Activated CD4-positive, alpha-beta T cell treated with anti-CD3 and anti-CD28 coated beads, Interleukin-2, Interleukin-4, amounts not matched to agents 100 ng/mL and 50 ng/mL, durations not matched to agents 16 hours and 8 hours (primary cell): ENCODE measurements around the gene EFNA5.

ENCODE experiments used
- DNase-seq: peaks from one replicate; pipeline ENCODE4 v3.0.0-alpha.2; 2020; ENCODE audit warnings: low spot score

The EFNA5 gene

DNA sequence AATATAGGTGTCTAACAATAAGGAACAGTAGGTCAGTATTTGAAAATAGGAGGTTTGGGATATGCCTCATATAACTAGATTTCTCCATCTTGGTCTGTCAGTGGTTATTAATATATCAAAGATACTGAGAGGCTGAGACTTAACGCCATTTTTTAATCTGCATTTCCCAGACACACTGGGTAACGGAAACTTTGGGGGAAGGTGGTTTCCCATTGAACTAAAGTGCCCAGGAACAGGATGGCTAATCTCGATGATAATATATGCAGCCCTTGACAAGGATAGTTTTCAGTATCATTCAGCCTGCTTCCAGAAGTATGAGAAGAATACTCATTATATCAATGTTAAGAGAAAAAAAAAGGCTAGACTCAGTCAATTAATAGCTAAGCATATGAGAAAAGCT, 30.7 kb downstream of the EFNA5 start:
- no peak for DNase-seq

DNA sequence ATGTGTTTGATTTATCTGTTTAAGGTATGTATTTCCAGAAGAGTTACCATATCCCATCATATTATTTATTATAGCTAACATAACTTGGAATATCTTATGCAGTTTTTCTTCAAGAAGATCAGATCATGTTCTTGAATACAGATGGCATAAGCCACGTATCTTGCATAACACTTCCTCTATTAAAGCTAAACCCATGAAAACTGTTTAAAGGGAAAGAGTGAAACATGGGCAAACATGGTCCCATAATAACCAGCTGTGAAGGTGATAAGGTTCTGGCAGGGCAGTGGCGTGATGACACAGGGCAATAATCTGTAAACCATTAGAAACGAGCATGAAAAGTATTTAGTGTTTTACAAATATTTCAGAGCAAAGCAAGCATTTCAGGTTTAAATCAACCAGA, 34.2 kb downstream of the EFNA5 start:
- no peak for DNase-seq

DNA sequence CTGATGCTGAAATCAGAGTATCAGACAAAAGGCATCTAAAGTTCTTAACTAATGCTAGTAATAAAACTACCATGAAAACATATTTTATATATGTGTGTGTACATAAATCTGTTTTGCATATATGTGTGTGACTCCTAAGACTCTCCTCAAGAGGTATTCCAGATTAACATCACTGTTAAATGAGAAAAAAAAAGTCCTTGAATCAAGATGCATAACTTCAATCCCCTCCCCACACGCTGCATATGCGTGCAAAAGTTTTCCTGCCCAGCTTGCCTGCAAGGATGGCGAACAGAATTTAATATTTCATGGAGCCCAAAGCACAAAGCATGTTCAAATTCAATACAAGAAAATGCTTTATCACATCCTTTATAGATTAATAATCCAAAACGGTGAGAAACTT, 34.7 kb downstream of the EFNA5 start:
- DNase-seq: no peak

DNA sequence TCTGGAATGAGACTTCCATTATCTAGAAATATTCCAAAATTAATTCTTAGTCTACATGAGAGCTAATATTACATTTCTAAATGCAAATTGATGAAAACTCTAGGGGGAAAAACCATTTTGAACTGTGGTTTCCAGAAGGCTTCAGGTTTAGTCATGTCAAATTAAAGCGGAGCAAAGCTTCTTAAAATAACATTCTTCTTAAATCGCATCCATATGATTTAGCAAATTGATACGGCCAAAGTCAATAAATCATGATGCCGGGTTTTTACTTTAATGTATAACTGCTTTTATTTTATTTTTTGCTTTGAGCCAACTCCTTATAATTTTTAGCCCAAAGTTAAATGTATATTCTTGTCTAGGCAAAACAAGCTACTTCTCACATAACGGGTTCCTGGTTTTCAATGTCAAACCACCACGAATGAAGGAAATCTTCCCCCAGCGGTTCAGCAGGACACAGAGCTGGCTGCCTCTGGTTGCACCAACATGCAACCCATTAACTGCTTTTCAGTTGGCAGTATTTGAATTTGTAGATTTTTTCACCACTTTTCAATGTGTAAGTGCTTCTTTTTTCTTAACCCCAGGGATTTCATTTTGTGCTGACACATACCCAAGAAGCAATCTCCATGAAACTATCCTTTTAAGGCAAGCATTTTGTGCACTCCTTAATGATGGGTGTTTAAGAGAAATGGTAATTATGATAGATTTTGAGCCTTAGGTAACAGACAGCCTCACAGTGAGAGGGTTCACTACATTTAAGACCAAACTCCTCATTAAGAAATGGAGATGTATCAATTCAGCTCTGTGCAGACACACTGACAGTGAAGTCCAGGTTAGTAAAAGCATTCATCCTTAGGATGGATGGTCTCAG, 35.5 kb downstream of the EFNA5 start:
- no peak for DNase-seq

DNA sequence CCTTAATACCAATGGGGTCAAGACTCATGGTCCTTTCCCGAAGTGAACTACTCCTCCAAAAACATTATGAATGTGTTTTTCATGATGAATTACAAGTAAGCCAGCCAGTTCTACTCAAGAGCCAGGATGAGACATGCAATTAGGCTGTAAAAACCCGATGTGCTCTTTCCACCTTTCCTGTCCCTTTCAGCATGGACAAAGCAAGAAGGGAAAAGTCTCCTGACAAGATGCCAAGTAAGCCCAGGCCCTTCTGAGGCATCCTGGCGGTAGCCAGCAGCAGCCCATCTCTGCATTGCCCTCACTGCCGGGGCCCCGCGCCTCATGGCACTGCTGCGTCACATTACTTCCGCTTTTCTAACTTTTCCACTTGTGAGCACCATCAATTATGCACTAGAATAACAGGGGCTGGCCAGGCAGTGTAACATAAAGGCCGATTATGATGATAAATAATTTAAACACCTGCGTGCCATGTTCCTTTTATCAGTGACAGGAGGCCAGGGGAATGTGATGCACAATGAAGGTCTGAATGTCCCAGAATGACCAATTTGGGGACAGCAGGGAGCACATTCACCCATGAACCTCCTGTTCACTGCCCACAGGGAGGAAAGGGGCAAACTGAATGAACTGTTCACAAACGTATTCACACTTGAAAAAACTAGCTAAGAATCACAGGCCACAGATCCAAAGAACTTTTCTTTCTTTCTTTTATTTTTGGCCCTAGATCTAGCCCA, 37.4 kb downstream of the EFNA5 start:
- no peak for DNase-seq

DNA sequence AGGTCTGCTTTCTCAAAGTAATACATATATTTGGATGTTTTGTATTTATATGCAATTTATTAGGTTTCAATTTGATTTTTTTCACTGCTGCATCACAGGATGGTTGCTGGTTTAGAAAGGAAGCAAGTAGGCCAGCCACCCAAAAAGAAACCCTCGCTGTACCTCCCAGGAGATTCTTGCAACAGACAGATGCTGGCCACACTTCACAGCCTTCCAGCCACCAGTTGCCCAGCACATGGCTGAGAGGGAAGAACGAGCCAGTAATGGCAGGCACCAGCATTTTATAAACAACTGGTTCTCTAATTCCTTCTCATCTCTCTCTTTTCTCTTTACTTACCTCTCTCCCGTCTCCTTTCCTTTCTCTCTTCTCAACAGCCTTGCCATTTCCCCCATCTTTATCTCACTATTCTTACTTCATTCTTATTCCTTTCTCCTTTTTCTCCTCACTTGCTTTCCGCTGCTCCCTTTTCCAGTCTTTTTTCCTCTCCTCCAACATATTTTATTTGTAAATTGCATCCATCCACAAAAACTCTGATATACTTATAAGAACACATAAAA, 38.9 kb downstream of the EFNA5 start:
- DNase-seq: no peak

DNA sequence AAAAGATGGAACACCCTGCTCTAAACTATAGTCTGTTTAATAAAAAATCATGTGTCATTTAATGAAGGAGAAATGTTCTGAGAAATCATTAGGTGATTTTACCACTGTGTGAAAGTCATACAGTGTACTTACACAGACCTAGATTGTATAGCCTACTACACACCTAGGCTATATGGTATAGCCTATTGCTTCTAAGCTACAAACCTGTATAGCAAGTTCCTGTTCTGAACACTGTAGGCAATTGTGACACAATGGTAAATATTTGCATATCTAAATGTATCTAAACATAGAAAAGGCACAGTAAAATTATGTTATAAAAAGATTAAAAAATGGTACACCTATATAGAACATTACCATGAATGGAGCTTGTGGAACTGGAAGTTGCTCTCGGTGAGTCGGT, 40.6 kb downstream of the EFNA5 start:
- DNase-seq: no peak

DNA sequence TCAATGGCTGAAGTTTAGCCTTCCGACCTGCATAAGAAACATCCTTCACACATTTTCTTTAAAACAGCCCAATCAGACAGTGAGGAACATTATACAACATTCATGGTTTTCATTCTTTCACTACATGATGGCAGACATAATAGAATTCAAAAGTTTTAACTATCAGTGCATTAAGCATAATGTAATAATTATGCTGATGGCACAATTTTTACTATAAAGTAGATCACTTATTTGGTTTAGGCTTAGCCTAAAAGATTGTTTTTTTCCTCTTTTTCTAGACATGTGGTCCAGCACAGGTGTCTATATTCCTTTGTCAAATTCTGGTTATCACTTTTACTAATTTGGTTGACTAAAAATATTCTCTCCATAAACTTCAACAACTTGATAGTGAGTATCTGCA, 46.5 kb downstream of the EFNA5 start:
- no peak for DNase-seq

DNA sequence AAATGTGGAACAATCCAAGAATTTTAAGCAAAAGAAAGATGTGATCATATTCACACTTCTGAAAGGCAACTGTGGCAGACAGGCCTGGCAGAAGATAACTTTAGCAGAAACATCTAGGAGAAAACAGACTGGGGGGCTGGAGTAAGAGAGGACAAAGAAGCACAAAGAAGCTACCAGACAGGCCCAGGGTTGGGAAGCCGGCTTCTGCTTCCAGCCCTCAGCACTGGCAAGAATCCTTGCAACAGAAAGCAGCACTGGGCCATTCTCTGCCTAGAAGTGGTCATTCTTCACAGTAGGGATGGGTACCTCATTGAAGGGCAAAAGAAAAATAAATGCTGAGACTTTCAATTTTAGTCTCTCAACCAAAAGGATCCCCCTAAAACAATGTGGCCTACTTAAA, 49.6 kb downstream of the EFNA5 start:
- no peak for DNase-seq

DNA sequence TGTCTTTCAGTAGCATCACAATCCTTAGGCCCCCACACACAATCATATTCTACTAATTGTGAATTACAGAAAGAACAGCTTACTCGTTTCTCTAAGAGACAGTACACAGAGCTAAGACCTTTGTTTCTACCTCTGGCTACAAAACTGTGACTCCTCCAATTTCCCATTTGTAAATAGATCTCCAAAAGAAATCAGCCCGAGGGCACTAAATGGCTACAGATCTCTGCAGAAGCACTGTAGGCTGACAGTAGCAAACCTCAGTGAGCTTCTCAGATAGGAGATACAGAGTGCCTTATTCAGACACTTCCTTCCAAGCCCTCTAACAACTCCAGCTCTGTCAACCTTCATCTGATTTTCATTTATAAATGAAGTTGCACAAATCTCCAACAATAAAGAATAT, 51.0 kb downstream of the EFNA5 start:
- no peak for DNase-seq

DNA sequence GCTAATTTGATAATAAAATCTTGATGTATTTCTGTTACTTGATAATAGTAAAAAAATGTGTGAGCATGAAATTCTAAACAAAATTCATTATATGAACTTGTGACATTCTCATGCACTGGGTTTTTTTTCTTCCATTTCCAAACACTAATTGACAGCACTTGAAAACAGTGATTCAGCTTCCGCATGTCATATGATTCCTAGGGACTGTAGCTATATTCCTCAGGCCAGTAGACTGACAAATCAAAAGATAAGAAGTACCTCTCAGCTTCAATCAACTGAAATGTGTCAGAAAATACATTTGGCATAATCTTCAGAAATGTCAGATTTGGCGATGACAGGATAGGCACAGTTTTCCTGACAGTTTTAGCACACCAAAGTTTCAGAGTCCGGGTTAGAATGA, 52.5 kb downstream of the EFNA5 start:
- no peak for DNase-seq

DNA sequence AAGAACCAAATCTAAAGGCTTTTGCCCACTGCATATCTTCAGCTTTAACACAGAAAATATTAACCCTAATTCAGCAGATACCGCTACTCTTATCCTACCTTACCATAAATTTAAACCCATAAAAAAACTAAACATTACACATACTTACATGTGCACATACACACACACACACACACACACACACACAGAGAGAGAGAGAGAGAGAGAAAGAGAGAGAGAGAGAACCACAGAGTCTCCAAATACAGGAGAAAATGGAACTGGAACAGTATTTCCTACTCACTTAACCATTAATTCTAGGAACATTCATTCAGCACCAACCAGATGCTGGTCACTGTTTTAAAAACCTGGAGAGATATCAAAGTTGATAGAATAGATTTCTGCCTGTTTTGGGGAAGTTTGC, 53.7 kb downstream of the EFNA5 start:
- DNase-seq: no peak

DNA sequence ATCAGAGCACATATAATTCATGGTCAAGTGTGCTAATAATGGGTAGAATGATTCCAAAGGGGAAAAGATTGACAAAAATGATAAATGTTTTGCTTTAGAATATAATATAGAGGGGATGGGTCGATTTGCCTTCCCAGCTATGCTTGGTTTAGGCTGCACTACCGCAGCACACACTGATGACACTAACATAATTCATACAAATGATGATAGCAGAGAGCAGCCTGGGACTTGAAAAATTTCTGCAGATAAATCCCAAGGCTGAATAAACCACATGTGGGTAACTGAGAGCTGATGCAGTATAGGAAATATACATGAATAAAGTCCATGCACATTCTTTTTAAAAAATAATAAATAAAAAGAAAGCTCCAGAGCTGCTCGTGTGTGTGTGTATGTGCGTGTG, 54.5 kb downstream of the EFNA5 start:
- no peak for DNase-seq

DNA sequence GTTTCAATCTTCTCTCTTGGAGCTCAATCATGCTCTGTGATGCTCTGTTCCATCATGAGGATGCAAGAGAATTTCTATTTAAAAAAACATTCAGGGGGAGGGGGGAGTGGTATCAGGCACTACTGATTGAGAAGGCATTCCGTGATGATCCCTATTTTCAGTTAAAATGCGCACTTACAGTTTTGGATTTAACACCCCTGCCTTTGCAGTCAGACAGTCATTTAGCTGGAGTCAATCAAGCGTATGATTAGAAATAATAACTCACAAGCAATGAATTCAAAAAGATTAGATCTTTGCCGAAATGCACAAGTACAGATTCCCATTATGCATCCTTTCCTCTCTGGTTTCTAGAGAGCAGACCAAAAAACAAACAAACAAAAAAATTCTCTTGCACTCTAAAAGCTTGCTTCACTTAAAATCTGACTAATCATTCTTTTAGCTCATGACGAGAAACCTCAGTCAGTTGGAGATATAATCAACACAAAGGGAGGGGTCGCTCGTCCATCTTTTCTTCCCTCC, 55.4 kb downstream of the EFNA5 start:
- DNase-seq: no peak

DNA sequence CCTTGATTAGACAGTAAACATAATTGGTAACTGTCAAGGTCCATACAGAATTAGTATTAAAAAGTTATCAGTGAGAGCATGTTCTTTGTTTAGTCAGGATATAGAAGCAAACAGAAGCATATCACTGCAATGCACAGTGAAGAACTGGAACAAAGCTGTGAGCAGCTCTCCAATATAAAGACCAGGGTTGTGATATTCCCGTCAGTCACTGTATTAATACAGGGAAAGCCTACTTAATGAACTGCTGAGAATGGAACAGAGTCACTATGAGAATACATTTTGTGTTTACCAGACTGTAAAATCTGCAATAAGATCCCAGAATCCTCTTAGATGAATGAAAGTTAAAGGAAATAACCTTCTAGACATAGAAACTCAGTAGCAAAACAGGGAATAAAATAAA, 58.2 kb downstream of the EFNA5 start:
- no peak for DNase-seq

DNA sequence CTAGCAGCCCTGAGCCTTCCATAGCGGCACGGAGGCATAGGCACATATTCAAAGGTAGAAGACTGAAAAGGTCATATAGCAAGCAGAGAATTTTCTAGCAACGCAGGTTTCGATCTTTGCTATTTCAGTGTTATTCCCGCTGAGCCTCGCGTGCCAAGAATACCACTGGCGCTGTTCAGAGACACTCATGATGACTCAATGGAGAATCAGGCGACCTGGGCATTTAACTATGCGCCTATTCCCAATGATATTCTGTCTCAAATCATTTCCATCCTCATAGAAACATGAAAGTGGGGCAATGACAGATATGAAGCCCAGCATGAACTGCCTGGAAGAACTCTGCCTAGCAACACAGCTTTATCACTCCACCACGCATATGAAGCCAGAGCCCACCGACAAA, 59.9 kb downstream of the EFNA5 start:
- no peak for DNase-seq

DNA sequence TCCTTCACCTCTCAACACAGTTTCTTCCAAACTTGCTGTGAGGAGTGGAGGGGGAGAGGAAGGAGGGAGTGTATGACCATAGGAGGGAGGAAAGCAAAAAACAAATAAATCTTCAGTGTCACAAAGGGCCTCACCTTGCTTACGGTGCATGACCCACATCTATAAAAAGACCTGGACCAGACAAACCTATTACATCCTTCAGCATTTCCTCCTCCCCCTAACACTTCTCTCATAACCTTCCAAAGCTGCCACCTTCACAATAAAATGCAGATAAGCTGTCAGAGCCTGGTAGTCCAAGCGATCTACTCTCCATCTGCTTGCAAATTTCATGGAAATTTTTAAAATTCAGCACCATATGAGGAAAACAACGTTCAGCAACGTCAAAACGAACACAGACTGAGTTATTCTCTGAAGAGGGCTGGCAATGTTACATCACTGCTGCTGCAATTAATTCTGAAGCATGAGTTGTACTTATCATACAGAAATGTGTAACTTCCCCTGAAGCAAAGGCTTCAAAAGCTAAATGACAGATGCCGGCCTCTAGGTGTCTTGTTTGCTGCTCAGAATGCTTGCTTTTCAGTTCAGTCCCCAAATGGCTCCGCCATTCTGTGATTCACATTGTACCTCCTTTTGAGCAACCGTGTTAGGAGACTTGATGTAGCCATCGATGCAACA, 62.9 kb downstream of the EFNA5 start:
- no peak for DNase-seq

DNA sequence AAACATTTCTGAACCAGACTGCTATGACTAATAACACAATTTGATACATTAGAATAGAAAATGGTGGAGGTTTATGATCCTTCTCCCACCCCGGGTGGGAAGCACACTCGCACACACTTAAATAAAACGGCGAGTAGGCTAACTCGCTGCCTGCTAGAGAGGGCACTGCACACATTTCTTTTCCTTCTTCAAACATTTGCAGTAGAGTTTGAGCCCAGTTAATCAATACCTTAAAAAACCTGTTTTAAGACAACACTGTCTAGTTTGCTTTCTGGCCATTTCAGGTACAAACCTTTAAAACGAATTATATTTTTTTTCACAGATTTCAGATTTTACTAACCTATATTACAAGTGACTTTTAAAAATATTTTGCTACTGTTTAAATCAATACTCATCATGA, 63.5 kb downstream of the EFNA5 start:
- no peak for DNase-seq

DNA sequence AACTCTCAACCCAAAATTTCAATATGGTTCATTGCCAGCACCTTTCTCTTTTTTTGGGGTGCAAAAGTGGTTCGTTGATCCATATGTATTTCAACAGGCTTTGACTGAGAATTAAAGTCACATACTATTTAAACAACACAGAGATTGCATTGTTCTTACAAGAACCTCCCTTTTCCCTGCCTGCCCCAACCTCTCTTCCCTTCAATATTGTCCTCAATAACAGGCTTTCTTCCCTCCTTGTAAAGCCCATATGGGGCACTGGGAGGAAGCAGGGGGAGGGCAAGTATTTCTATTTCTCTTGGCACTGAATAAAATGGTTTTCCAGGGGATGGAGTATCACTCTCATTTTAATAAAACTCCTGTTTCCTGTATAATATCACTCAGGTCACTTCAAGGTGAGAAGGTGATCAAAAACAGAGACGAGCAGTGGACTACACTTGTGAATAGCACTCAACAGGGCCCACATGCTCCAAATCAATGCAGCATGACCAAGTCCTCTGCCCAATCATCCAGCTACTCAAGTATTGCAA, 65.1 kb downstream of the EFNA5 start:
- DNase-seq: no peak

DNA sequence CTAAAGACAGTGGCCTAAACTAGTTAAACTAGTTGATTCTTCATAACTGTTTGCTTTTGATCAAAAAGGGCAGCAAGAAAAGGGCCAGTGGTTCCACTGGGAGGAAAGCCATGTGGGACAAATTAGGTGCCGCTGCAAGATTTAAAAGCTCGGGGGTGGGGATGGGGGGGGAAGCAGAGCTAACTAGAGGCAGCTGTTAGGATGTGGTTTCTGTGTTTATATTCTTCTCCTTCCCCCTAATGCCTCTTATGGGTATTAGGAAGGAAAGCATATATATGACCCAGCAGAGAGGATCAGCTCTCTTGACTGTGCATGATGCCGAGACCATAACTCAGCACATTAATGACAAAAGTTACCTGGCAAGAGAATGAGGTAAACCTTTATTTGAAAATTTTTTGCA, 65.7 kb downstream of the EFNA5 start:
- DNase-seq: no peak

DNA sequence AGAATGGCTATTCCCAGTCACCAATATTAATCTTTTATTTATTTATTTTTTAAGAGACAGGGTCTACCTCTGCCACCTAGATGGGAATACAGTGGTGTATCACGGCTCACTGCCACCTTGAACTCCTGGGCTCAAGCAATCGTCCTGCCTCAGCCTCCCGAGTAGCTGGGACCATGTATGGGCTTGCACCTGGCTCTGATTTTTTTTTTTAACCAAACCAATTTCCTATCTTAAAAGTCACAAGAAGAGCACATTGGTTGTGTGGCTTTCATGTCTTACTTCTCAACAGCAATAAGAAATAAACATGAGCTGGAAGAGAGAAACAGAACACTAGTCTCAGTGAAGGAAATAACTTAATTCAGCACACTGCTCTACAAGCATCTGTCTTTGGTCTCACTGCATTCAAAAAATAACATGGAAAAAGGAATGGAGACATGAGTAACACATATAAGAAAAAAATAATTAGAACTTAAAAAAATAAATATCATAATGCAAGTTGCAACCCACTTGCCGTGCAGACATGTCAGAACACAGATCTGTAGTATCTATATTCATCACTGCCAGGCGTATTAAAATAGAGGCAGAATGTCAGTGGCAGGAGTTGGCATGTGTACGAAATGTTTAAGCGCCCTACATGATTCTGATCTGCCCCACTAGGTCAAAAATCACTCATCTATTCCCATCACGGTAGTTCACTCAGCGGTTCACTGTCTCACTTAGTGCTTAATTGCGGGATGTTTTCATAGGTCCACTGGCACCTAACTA, 66.4 kb downstream of the EFNA5 start:
- DNase-seq: no peak

DNA sequence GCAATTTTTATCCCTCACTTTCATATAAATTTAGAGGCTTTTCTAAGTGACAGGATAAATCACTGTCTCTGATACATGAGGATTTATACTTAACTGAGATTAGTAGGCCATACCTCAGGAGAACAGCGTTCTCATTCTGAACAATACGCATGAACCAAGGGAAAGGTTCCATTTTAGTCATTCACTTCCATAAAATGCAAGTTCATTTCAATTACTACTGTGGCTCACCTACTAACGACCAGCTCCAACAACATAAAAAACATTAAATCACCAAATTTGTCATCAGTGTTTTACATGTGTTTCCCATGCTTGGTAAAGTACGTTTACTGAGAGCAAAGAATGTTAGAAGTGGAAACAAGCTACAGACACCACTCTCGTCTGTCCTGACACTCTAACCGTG, 67.4 kb downstream of the EFNA5 start:
- no peak for DNase-seq
